Left forelimb (tissue), 1 donor: ENCODE measurements around the gene DRAP1.

ENCODE experiments used
- DNase-seq: peaks from one replicate; pipeline ENCODE4 v3.0.0-alpha.2; 2018; ENCODE audit warnings: low spot score

The DRAP1 gene

GRCh38 chr11:65903715-65904114, 15.5 kb upstream of the DRAP1 start:
- no peak for DNase-seq

GRCh38 chr11:65906602-65907001, 12.6 kb upstream of the DRAP1 start:
- DNase-seq: no peak

DNA sequence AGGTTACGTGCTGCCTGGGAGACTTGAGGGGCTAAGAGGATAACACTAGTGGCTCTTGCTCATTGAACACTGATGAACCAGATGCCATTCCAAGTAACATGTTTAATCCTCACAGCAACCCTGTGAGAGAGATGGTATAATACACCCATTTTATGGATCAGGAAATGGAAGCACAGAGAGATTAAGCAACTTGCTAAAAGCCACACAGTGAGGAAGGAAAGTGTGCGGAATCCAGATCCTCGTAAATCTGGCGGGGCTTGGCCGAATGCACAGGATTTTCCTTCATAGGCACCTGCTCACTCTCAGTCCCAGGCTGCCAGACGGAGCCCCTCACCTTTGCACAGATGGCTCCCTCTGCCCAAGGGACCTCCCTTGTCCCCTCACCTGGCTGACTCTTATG, 11.3 kb upstream of the DRAP1 start:
- DNase-seq: no peak

DNA sequence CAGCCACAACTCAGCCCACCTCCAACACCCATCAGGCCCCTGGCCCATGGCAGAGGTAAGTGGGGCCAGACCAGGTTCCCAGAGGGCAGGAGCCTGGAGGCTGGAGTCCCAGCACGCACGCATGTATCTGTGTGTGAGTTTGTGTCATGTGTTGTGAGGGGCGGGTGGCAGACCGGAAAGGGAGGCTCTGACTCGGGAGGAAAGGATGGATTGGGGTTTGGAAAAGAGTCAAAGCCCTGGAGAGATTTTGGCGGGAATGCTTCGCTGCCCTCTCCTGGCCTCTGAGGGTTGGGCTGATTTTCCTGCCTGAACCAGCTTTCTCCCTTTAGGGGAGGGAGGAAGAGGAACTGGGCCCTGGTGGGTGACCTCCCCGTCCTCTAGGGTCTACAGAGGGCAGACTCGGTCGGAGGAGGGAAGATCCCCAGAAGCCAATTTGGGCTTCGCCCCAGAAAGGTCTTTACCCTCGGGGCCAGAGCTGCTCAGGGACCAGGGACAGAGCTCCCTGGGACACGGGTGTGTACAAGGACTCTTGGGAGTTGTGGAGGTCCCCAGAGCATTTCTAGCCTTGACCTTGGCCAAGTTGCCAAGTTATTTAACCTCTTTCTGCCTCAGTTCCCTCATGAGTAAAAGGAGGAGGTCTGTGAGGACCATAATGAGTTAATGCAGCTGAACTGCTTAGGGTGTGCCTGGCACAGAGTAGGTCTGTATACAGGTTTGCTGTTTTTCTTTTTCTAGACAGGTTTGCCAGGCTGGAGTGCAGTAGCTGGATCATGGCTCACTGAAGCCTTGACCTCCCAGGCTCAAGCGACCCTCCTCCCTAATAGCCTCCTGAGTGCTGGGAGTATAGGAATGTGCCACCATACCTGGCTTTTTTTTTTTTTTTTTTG, 7.3 kb upstream of the DRAP1 start:
- no peak for DNase-seq

GRCh38 chr11:65912845-65913244, 6.4 kb upstream of the DRAP1 start:
- no peak for DNase-seq

- DNase-seq: no peak
Measured at GRCh38 chr11:65915101-65915820, 4.0 kb upstream of the DRAP1 start.

GRCh38 chr11:65915821-65916251, 3.4 kb upstream of the DRAP1 start:
- no peak for DNase-seq

DNA sequence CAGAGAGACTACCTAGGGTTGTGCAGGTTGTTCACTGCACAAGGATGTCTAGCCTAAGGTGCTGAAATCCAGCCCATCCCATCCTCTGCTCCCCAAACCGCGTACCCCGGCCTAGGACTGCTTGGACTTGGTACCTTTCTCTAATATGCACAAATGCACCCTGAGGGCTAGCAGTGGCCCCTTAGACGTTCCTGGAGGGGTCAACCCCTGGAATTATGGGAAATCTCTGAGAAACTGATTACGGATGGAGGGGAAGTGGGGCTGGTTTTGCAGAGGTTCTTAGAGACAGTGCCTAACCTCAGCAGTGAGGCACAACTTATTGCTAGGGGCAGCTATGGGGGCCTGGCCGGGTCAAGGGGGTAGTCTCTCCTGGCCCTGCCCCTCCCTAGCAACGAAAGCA, 2.8 kb upstream of the DRAP1 start:
- no peak for DNase-seq

DNA sequence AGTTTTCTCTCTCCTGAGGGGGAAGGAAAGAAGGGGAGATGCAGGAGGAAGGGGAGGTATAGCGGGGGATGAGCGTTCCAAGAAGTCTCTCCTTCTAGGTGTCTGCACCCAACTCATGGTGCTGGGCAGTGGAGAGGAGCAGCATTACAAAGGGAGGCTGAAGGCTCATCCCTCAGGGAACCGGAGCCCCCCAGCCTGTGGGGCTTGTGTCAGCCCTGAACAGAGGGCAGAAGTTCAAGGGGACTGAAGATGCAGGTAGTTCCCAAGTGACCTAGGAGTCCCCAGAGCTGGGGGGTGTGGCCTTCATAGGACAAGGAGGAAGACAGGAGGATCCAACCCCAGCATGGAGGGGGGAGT, 2.2 kb upstream of the DRAP1 start:
- no peak for DNase-seq

DNA sequence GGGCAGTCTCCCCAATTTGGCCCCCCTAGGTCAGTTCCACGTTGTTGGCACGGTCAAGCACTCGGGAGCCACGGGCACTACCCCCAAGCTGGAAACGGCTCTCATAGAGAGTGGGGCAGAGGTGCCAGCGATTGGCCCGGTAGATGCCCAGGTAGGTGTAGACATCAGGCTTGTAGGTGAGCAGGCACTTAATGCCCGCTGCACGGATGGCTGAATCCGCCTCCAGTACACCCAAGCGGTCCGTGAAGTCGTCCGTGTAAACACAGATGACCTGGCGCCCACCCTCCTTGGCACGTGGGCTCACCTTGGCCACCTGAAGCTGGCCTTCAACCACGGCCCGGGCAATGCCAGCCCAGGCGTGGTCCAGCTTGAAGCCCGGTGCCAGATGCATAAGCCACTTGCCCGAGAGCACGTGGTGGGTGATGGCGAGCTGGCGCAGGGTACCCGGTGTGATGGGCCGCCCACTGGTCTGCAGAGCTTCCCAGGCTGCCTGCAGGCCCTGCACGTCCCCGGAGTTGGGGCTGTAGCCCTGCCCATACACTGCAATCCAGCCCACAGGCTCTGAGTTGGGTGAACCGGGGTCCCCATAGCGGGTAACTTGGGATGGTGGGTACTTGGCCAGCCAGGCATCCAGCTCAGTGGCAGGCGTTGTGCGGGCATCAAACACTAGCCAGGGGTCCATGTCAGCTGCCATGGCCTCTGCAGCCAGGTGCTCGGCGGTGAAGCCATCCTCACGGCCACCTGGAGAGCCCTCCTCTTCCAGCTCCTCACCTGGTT, 1.6 kb upstream of the DRAP1 start:
- no peak for DNase-seq

DNA sequence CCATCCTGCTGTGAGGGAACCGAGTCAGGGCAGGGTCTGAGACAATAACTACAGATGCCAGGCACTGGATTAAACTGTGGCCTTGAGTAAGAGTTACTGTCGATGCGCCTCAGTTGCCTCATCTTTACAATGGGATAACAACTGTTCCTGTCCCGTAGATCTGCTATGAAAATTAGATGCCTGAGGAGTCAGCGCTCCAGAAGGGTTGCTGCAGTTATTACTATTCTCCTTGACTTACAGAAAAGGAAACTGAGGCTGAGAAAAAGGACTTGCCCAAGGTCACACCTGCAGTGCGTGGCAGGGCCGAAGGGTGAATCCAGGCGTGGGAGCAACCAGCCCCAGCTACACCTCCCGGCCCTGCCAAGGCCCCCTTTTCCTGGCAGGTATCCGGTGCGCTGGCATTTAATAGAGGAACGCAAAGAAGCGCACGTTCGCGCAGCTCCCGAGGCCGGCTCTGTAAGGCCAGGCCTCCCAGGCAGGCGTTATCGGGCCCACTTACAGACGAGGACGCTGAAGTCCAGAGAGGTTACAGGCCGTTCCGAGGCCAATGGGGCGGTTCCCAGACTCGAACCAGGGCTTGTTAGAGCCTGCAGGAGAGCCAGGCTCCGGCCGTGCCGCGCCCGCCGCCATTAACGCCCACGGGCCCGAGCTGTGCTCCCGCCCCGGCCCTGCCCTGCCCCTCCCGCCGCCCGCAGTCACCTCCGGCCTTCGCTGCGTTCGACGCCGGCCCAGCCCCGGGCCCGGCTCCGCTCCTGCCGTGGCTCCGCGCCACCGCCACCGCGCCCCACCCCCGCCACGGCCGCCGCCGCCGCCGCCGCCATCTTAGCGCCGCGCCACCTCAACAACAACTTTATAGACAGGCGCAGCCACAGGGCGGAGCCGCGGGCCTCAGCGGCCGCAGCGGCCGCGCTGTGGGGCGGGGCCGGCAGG, 750 bp upstream of the DRAP1 start, which contains the start of gene C11orf68:
Gene C11orf68, minus strand, starts transcription at position 852 of the 930 bp plus-strand sequence. Its CDS starts 31 bp downstream, at position 821.
- DNase-seq: no peak

DNA sequence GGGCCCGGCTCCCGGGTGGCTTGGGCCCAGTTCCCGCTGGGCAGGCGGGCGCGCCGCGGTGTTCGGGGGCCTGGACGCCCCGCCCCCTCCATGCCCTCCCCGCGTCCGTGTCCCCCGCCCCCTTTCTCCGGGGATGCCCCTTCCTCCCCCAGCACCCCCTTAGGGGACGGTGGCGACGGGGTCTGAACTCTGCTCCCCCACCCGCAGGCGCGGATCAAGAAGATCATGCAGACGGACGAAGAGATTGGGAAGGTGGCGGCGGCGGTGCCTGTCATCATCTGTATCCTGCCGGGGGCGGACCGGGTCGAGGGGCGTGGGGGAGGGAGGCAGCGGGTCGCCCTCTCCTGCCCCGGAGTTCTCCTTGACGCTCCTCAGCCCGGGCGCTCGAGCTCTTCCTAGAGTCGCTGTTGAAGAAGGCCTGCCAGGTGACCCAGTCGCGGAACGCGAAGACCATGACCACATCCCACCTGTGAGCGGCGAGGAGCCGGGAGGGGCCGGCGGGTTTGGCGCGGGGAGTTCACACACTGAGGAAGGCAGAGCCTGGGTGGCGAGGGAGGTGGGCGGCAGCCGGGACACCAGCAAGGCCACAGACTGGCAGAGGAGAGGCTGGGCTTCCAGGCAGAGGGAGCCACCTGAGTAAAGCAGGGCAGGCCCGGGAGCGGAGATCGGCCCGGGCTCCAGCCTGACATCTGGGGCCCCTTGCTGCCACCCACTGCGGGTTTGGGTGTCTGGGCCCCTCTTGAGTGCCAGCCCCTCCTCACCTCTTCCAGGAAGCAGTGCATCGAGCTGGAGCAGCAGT, 546 bp downstream of the DRAP1 start:
- DNase-seq: no peak

GRCh38 chr11:65920372-65920802, 1.2 kb downstream of the DRAP1 start:
- DNase-seq: no peak

DNA sequence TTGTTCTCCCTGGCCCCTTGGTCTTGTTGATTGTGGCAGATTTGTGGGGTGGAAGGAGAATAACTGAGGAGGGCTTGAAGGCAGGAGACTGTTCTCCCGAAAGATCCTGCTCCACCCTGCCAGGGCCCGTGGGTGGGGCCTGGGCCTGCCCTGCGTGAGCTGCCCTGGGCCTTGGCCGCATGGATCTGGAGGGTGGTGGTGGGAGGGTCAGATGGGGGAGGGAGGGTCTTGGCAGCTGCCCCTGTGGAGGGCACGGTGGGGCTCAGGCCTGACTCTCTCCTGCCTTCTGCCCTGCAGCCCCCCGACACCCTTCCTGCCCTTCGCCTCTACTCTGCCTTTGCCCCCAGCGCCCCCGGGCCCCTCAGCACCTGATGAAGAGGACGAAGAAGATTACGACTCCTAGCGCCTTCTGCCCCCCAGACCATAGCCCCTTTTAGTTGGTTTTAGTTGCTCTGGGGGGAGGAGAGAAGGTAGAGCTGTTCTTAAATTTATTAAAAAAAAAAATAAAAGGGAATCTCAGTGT, 1.9 kb downstream of the DRAP1 start:
- DNase-seq: no peak

- no peak for DNase-seq
Measured at GRCh38 chr11:65921876-65922275, 2.6 kb downstream of the DRAP1 start.

GRCh38 chr11:65922565-65922964, 3.3 kb downstream of the DRAP1 start:
- no peak for DNase-seq

GRCh38 chr11:65925397-65925796, 6.2 kb downstream of the DRAP1 start:
- DNase-seq: no peak

DNA sequence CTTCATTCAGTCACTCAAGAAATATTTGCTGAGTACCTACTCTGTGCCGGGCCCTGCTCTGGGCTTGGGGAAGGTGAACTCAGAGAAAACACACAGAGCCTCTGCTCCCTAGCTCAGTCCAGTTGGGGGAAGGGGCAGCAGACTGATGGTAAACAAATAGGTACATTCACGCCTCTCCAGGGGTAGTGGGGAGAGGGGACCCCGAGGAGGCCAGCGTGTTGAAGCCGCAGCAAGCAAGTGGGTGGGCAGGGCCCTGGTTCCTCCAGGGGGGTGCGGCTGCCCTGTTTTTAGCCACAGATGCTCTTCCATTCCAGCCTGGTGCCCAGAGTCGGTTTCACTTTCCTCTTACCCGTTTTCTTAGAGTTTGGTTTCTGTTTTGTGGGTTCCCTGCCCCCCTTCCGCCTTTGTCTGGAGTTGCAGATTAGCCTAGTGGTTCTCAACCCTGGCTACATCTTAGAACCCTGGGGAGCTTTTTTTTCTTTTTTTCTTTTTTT, 8.7 kb downstream of the DRAP1 start:
- no peak for DNase-seq

DNA sequence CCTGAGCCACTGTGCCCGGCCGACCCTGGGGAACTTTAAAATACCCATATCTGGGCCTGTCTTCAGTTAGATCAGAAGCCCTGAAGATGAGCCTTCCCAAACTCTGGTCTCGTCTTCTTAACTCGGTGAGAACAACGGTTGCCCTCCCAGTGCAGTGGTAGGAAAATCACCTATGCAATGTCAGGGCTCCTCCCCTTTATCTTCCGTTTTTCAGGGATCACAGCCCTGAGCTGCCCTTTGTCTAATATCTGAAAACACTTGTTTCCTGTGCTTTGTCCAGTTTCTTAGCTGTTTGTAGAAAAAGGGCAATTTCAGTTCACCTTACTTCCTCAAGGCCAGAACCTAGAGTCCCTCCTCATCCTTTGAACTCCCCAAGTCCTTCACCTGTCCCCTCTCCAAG, 9.4 kb downstream of the DRAP1 start:
- no peak for DNase-seq
